PC-3 (cell line): ENCODE results near the gene SFT2D3. TPM values are rescaled to one million over a fixed set of nuclear protein-coding genes. Genes with fewer than 3 reads are reported as not detected.

ENCODE experiments used
- ATAC-seq: fragments of 200-7000 bp; cut with Tn5 transposase; 2 replicates; pipeline ENCODE4 v1.9.1; 2020; ENCODE audit warnings: mild to moderate bottlenecking, moderate library complexity
- BruUV-seq: library from RNA; stranded (reverse); fragments of 400-500 nt; replicated peaks from 2 replicates; lab custom pipeline; 2021; lab: Mats Ljungman, UMichigan
- CTCF ChIA-PET: fragments of 300-600 bp; sonication (Branson Sonifier 250); formaldehyde crosslinking; loops from one replicate; lab custom pipeline; 2022; ENCODE audit warnings: antibody characterized with exemption; lab: Charles Lee
- POLR2A ChIA-PET: fragments of 300-600 bp; sonication (Branson Sonifier 250); formaldehyde crosslinking; loops from one replicate; lab custom pipeline; 2022; ENCODE audit warnings: antibody characterized with exemption; ENCODE audit not compliant: unreplicated experiment; lab: Charles Lee
- DNase-seq: peaks from one replicate; pipeline ENCODE4 v3.0.0-alpha.2; 2015
- H2AFZ ChIP-seq: fragments of 300-600 bp; sonication (generic); 2 replicates; pipeline ENCODE4 v1.6.0; 2016; ENCODE audit warnings: antibody characterized with exemption, low read length
- H3F3A ChIP-seq: fragments of 300-600 bp; sonication (generic); one replicate; pipeline ENCODE4 v1.6.0; 2017; ENCODE audit warnings: antibody characterized with exemption, low read length, control low read depth, mild to moderate bottlenecking; ENCODE audit not compliant: unreplicated experiment
- H3K27ac ChIP-seq: fragments of 300-600 bp; sonication (generic); 2 replicates; pipeline ENCODE4 v1.5.1; 2016; ENCODE audit warnings: mild to moderate bottlenecking, low read length
- H3K27me3 ChIP-seq: fragments of 300-600 bp; sonication (generic); 2 replicates; pipeline ENCODE4 v1.6.1; 2016; ENCODE audit warnings: low read length, mixed read lengths
- H3K36me3 ChIP-seq: fragments of 300-600 bp; sonication (generic); 2 replicates; pipeline ENCODE4 v1.6.1; 2016; ENCODE audit warnings: low read depth, mixed run types, low read length, mixed read lengths
- H3K4me1 ChIP-seq: fragments of 300-600 bp; sonication (generic); 2 replicates; pipeline ENCODE4 v1.5.1; 2016; ENCODE audit warnings: low read length; ENCODE audit not compliant: insufficient read depth
- H3K4me2 ChIP-seq: fragments of 300-600 bp; sonication (generic); 2 replicates; pipeline ENCODE4 v1.6.0; 2016; ENCODE audit warnings: low read length
- H3K4me3 ChIP-seq: fragments of 300-600 bp; sonication (generic); 2 replicates; pipeline ENCODE4 v1.5.1; 2016; ENCODE audit warnings: mild to moderate bottlenecking, low read length, mixed read lengths
- H3K79me2 ChIP-seq: fragments of 300-600 bp; sonication (generic); 2 replicates; pipeline ENCODE4 v1.6.1; 2017; ENCODE audit warnings: low read length, mixed read lengths
- H3K9ac ChIP-seq: fragments of 300-600 bp; sonication (generic); 2 replicates; pipeline ENCODE4 v1.6.0; 2016; ENCODE audit warnings: mild to moderate bottlenecking, low read length
- H3K9me2 ChIP-seq: fragments of 300-600 bp; sonication (generic); replicated peaks from 2 replicates; pipeline ENCODE4 v1.6.1; 2016; ENCODE audit warnings: mixed run types, low read length, mixed read lengths
- H3K9me3 ChIP-seq: fragments of 300-600 bp; sonication (generic); 2 replicates; pipeline ENCODE4 v1.6.1; 2016; ENCODE audit warnings: low read length, mixed read lengths
- H4K20me1 ChIP-seq: fragments of 300-600 bp; sonication (generic); 2 replicates; pipeline ENCODE4 v1.6.1; 2016; ENCODE audit warnings: low read length, mixed read lengths
- EZH2 ChIP-seq: fragments of 300-600 bp; sonication (generic); IDR thresholded peaks from one replicate; pipeline ENCODE4 v1.6.1; 2017; ENCODE audit warnings: antibody characterized with exemption, mild to moderate bottlenecking, low read length; ENCODE audit not compliant: unreplicated experiment
- EZH2phosphoT487 ChIP-seq: fragments of 300-600 bp; sonication (generic); IDR thresholded peaks from 2 replicates; pipeline ENCODE4 v1.6.1; 2018; ENCODE audit warnings: mild to moderate bottlenecking, antibody characterized with exemption, low read length, borderline replicate concordance
- intact Hi-C: fragments of 100-400 bp; cut with micrococcal nuclease; formaldehyde crosslinking; loops from 2 replicates; pipeline ENCODE4 v1.9.0; 2023
- total RNA-seq: library from RNA; depleted of rRNA; stranded (reverse); fragments of >200 nt; gene quantifications from 2 replicates; pipeline ENCODE4 v1.2.3, GENCODE V29; 2014
- TF ChIP-seq, protein P1 (sequence below): fragments of 300-600 bp; sonication (generic); conservative IDR thresholded peaks from 2 replicates; pipeline ENCODE4 v1.5.1; 2017; ENCODE audit warnings: antibody characterized with exemption, low read depth, mild to moderate bottlenecking, low read length

The SFT2D3 gene
- total RNA-seq, 1 experiment from 2014 or later, result 4.2 TPM

DNA sequence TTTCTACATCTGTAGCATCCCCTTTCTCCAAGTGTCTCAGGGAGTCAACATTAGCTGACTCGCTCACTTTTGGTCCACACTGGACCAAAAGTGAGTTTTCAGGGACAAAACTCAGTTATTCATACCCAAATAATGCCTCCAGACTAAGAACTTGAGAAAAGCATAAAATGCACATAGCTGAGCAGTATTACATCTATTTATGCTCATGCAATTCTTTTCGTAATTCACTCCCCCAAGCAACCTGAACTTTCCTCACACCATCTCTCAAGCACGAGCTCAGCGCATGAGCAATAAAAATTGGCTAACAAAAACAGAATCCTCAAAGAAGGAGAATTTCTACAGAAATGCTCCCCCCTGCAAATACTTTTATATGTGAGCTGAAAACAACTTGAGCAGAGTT is 17.0 kb downstream of the SFT2D3 start:
- H3K27me3 ChIP-seq, result no peaks in the 10 kb centered on the region
- H2AFZ ChIP-seq, result no peak overlapping the region
- H3K36me3 ChIP-seq, result peaks cover 48% of the 10 kb centered on the region
- H3K79me2 ChIP-seq, result no peaks in the 10 kb centered on the region
- TF ChIP-seq, protein P1, sequence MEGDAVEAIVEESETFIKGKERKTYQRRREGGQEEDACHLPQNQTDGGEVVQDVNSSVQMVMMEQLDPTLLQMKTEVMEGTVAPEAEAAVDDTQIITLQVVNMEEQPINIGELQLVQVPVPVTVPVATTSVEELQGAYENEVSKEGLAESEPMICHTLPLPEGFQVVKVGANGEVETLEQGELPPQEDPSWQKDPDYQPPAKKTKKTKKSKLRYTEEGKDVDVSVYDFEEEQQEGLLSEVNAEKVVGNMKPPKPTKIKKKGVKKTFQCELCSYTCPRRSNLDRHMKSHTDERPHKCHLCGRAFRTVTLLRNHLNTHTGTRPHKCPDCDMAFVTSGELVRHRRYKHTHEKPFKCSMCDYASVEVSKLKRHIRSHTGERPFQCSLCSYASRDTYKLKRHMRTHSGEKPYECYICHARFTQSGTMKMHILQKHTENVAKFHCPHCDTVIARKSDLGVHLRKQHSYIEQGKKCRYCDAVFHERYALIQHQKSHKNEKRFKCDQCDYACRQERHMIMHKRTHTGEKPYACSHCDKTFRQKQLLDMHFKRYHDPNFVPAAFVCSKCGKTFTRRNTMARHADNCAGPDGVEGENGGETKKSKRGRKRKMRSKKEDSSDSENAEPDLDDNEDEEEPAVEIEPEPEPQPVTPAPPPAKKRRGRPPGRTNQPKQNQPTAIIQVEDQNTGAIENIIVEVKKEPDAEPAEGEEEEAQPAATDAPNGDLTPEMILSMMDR, result no peak
- TF ChIP-seq EZH2phosphoT487 (no peak), EZH2 (no peak)
- no peak overlapping the region for H3K4me2 ChIP-seq
- H3K27ac ChIP-seq, result no peak overlapping the region
- H3K9me3 ChIP-seq, result no peaks in the 10 kb centered on the region
- DNase-seq (no peak), ATAC-seq (no peak)
- H3F3A ChIP-seq, result peaks cover 5% of the 10 kb centered on the region
- POLR2A ChIA-PET, result no interaction called here
- BruUV-seq, result no TSS peak
- H3K9ac ChIP-seq, result no peak overlapping the region
- H3K4me1 ChIP-seq, result peaks cover 20% of the 10 kb centered on the region
- no peaks in the 10 kb centered on the region for H3K9me2 ChIP-seq
- no peaks in the 10 kb centered on the region for H4K20me1 ChIP-seq
- CTCF ChIA-PET, result no interaction called here
- intact Hi-C loops, result no loop called here
- no peak overlapping the region for H3K4me3 ChIP-seq

DNA sequence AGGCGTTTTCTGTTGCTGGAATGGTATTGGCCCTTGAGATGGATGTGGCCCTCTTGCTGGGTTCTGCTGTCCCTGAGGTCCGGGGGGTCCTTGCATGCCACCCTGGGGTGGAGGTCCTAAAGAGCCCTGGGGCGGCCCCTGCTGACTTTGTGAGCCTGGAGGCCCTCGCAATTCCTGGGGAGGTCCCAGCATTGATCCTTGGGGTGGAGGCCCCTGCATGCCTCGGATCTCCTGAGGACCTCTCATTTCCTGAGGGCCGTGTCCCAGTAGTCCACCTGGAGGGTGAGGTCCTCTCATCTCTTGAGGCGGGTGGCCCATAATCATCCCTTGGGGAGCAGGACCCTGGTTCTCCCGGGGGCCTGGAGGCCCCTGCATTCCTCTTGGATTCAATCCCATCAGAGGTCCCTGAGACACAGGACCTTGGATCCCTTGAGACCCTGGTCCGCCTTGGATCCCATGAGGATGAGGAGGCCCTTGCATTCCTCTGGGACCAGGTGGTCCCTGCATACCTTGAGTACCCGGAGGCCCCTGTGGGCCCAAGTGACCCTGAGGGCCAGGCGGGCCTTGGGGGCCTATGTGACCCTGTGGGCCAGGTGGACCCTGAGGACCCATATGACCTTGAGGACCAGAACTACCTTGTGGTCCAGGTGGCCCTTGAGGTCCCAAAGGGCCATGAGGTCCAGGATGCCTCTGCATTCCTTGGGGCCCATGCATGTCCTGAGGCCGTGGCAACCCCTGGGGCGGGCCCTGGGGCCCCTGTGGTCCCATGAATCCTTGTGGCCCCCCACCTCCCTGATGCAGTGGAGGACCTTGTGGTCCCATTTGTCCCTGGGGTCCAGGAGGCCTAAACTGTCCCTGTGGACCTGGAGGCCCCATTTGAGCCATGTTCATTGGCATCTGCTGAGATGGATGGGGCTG is 18.3 kb downstream of the SFT2D3 start:
- Histone ChIP-seq H3K4me1 (peaks cover 20% of the 10 kb centered on the region), H3K36me3 (peaks cover 52% of the 10 kb centered on the region), H3K9ac (no peak overlapping the region), H2AFZ (no peak overlapping the region), H3K9me3 (no peaks in the 10 kb centered on the region), H3F3A (peaks cover 5% of the 10 kb centered on the region), H4K20me1 (no peaks in the 10 kb centered on the region), H3K4me2 (no peak overlapping the region), H3K9me2 (no peaks in the 10 kb centered on the region), H3K79me2 (no peaks in the 10 kb centered on the region), H3K4me3 (no peak overlapping the region), H3K27ac (no peak overlapping the region), H3K27me3 (no peaks in the 10 kb centered on the region)
- DNase-seq (no peak), ATAC-seq (no peak)
- intact Hi-C loops, result no loop called here
- ChIA-PET POLR2A (no interaction called here), CTCF (no interaction called here)
- TF ChIP-seq, protein P1, result no peak
- no peak for TF ChIP-seq EZH2phosphoT487
- no peak for TF ChIP-seq EZH2
- no TSS peak for BruUV-seq
